B cell (primary cell): Measurements from ENCODE around the gene SLC35E1. TPM values are rescaled to one million over a fixed set of nuclear protein-coding genes. Genes with fewer than 3 reads are reported as not detected.

Source experiments
- ATAC-seq: fragments of 200-7000 bp; cut with Tn5 transposase; one replicate; pipeline ENCODE4 v1.10.0; 2021; ENCODE audit warnings: low read depth, mild to moderate bottlenecking, moderate number of reproducible peaks, moderate library complexity
- CTCF ChIA-PET: fragments of 350-600 bp; sonication (Branson Sonifier 250); formaldehyde crosslinking; loops from one replicate; lab custom pipeline; 2021; ENCODE audit warnings: antibody characterized with exemption, inconsistent platforms; lab: Charles Lee
- POLR2A ChIA-PET: fragments of 350-600 bp; sonication (Branson Sonifier 250); formaldehyde crosslinking; loops from one replicate; lab custom pipeline; 2021; ENCODE audit warnings: antibody characterized with exemption; lab: Charles Lee
- DNase-seq: peaks from one replicate; pipeline ENCODE4 v3.0.0; 2013
- H2AFZ ChIP-seq: 2 replicates; pipeline ENCODE4 v1.6.1; 2012; ENCODE audit warnings: mild to moderate bottlenecking, low read depth, low read length; ENCODE audit not compliant: insufficient read depth, poor library complexity, severe bottlenecking
- H3K27ac ChIP-seq, 2 donors: 1 replicate in 1 of 2; 2 replicates in 1 of 2; pipeline ENCODE4 v1.5.1; 2012 to 2013; ENCODE audit warnings: low read length in 2 of 2, mild to moderate bottlenecking in 2 of 2, moderate library complexity in 1 of 2
- H3K27me3 ChIP-seq, 4 experiments: fragments of 200-600 bp in 1 of 4; sonication (generic) in 1 of 4; replicated peaks in 1 of 4; 1 replicate in 2 of 4; 2 replicates in 2 of 4; pipeline versions ENCODE4 v1.6.1 to v1.7.0; 2013 to 2016; ENCODE audit warnings: low read length in 3 of 4, mild to moderate bottlenecking in 2 of 4, mixed read lengths in 1 of 4, moderate library complexity in 1 of 4; ENCODE audit not compliant: insufficient read depth in 4 of 4, control insufficient read depth in 3 of 4; ENCODE audit errors: control extremely low read depth in 1 of 4
- H3K36me3 ChIP-seq, 2 experiments: replicated peaks in 1 of 2; 1 replicate in 1 of 2; 2 replicates in 1 of 2; pipeline versions ENCODE4 v1.6.1 to v1.7.1; 2013; ENCODE audit warnings: low read length in 1 of 2; ENCODE audit not compliant: insufficient read depth in 2 of 2, control insufficient read depth in 1 of 2; ENCODE audit errors: control extremely low read depth in 1 of 2, extremely low read depth in 1 of 2
- H3K4me1 ChIP-seq, 2 donors: fragments of 200-600 bp in 1 of 2; sonication (generic) in 1 of 2; 1 replicate in 1 of 2; 2 replicates in 1 of 2; pipeline versions ENCODE4 v1.5.1 to v1.6.1; 2013 to 2017; ENCODE audit warnings: low read length in 2 of 2; ENCODE audit not compliant: control insufficient read depth in 2 of 2, insufficient read depth in 2 of 2
- H3K4me2 ChIP-seq: replicated peaks from 2 replicates; pipeline ENCODE3; 2012; ENCODE audit warnings: mild to moderate bottlenecking, low read depth, low read length; ENCODE audit not compliant: poor library complexity, severe bottlenecking
- H3K4me3 ChIP-seq, 5 experiments: fragments of 200-600 bp in 1 of 5; sonication (generic) in 1 of 5; 1 replicate in 3 of 5; 2 replicates in 2 of 5; pipeline versions ENCODE4 v1.5.1 to v1.7.0; 2011 to 2016; ENCODE audit warnings: low read length in 4 of 5, mild to moderate bottlenecking in 4 of 5, low read depth in 2 of 5, control low read depth in 1 of 5, moderate library complexity in 1 of 5; ENCODE audit not compliant: insufficient read depth in 1 of 5; ENCODE audit errors: control extremely low read depth in 1 of 5, extremely low read depth in 1 of 5
- H3K79me2 ChIP-seq: fragments of 200-600 bp; sonication (generic); one replicate; pipeline ENCODE4 v1.6.0; 2016; ENCODE audit warnings: low read length; ENCODE audit not compliant: control insufficient read depth, insufficient read depth
- H3K9ac ChIP-seq: fragments of 200-600 bp; sonication (generic); 2 replicates; pipeline ENCODE4 v1.6.1; 2017; ENCODE audit warnings: mild to moderate bottlenecking, low read length, moderate library complexity
- H3K9me3 ChIP-seq, 3 donors: one replicate each; pipeline versions ENCODE4 v1.6.1 to v1.7.1; 2013; ENCODE audit warnings: low read length in 2 of 3; ENCODE audit not compliant: control insufficient read depth in 2 of 3, insufficient read depth in 1 of 3; ENCODE audit errors: control extremely low read depth in 1 of 3
- H4K20me1 ChIP-seq: 2 replicates; pipeline ENCODE4 v1.6.0; 2012; ENCODE audit warnings: mild to moderate bottlenecking, low read length; ENCODE audit not compliant: insufficient read depth, control insufficient read depth, poor library complexity, severe bottlenecking
- H3K27ac Mint-ChIP-seq: one replicate; pipeline ENCODE4 v1.8.0; 2021; ENCODE audit warnings: mixed read lengths
- H3K27me3 Mint-ChIP-seq: one replicate; pipeline ENCODE4 v1.8.0; 2021; ENCODE audit warnings: mixed read lengths
- H3K4me1 Mint-ChIP-seq: one replicate; pipeline ENCODE4 v1.8.0; 2021; ENCODE audit warnings: mixed read lengths
- H3K4me3 Mint-ChIP-seq: one replicate; pipeline ENCODE4 v1.8.0; 2021; ENCODE audit warnings: mixed read lengths
- H3K9me3 Mint-ChIP-seq: one replicate; pipeline ENCODE4 v1.8.0; 2022; ENCODE audit warnings: mixed read lengths; ENCODE audit not compliant: insufficient read depth
- EZH2 ChIP-seq: IDR thresholded peaks from 2 replicates; pipeline ENCODE4 v1.6.1; 2012; ENCODE audit warnings: borderline replicate concordance, low read depth, mild to moderate bottlenecking, moderate library complexity, low read length; ENCODE audit not compliant: insufficient read depth, poor library complexity, severe bottlenecking
- WGBS: methylation state at CpG from one replicate; pipeline ENCODE4 v1.1.5; 2013; ENCODE audit warnings: missing lambda C conversion rate; ENCODE audit not compliant: insufficient coverage; 5-methylcytosine and 5-hydroxymethylcytosine counted together
- intact Hi-C: fragments of 100-400 bp; cut with micrococcal nuclease; formaldehyde crosslinking; loops from one replicate; pipeline ENCODE4 v1.10.0; 2022
- polyA minus RNA-seq: library from RNA; depleted of rRNA, polyadenylated mRNA; stranded (reverse); fragments of >200 nt; gene quantifications from 2 replicates; pipeline ENCODE4 v1.2.3, GENCODE V29; 2012
- polyA plus RNA-seq: library from polyadenylated mRNA; depleted of rRNA; stranded (reverse); fragments of >200 nt; gene quantifications from 2 replicates; pipeline ENCODE4 v1.2.3, GENCODE V29; 2012
- total RNA-seq, 2 donors: library from RNA; stranded (reverse); fragments of 120-200 nt in 1 of 2; gene quantifications; 1 replicate in 1 of 2; 2 replicates in 1 of 2; pipeline versions ENCODE4 v1.2.3 to v1.2.4, GENCODE V29; 2013 to 2022
- TF ChIP-seq, protein P1 (sequence below): fragments of 200-600 bp; IDR thresholded peaks from one replicate; pipeline ENCODE4 v1.8.0; 2022; ENCODE audit warnings: antibody characterized with exemption, mild to moderate bottlenecking

The SLC35E1 gene
- total RNA-seq (46.8 and 51.6 TPM in 2 replicates), polyA plus RNA-seq (23.4 and 26.6 TPM in 2 replicates), polyA minus RNA-seq (34.5 and 52.2 TPM in 2 replicates)
- total RNA-seq (2013) = 18.1 TPM

DNA sequence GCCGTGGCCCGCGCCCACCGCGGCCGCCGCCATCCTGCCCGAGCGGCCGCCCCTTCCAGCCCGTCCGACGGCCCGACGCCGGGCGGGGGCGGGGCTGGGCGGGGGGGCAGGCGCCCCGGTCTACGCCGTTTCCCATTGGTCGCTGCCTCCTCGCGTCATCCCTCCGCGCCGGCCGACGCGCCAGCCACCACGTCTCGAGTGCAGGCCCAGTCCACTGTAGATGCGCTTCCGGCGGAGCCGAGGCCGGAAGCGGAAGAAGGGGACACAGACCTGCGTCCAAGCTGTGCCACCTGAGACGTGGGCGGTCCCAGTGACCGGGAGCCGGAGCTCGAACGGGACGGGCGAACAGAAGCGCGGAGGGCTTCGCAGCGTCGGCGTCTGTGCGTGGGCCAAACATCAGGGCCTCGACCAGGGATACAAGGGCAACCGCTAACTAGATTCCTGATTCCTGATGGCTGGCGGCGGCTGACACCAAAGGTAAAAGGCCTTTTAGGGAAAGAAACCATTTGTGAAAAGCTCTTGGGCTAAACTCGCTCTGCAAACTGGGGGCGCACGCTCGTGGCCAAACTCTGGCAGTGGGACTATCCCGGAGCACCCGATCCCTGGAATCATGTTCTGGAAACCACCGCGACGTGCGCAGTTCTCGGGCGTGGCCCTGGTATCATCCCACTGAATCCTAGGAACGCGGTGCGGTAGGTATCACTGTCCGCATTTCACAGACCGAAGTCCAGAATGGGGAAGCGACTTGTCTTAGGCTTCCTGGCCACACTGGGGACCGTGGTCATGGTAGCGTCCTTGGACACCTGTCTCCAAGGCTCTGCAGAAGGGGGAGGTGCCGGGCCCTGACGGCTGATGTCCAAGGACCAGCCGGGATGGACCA is at the start of gene SLC35E1:
Gene SLC35E1, minus strand, starts transcription at position 84 of the 880 bp plus-strand sequence. Its CDS starts 51 bp downstream, at position 33.
- DNase-seq (peak; percentile 94), ATAC-seq (peak; percentile 92)
- peaks cover 89% of the 10 kb centered on the region for H3K79me2 ChIP-seq
- Mint-ChIP-seq H3K4me3 (peak within 1 kb of the TSS; percentile 98), H3K9me3 (no peaks in the 10 kb centered on the region), H3K27me3 (no peaks in the 10 kb centered on the region), H3K27ac (peak within 1 kb of the TSS; percentile 98), H3K4me1 (peaks cover 46% of the 10 kb centered on the region)
- peak within 1 kb of the TSS; percentile 86 for H2AFZ ChIP-seq
- ChIA-PET CTCF (interaction anchor here (1.4 to 4.2 kb wide), 3 partner anchors 10 to 15 kb away, joined by 5 to 26 read pairs (median 18); no protein-coding TSS in a partner anchor), POLR2A (interaction anchor here (0.5 to 4.5 kb wide), 5 partner anchors 13 to 646 kb away, joined by 3 to 73 read pairs (median 6); partner anchors contain the start of gene MED26)
- intact Hi-C loops = loop anchor here (1.0 kb wide), 6 partner anchors 12 to 88 kb away; partner anchors contain the start of genes C19orf44, CALR3, CHERP and MED26
- TF ChIP-seq EZH2 = no peak
- TF ChIP-seq, protein P1, sequence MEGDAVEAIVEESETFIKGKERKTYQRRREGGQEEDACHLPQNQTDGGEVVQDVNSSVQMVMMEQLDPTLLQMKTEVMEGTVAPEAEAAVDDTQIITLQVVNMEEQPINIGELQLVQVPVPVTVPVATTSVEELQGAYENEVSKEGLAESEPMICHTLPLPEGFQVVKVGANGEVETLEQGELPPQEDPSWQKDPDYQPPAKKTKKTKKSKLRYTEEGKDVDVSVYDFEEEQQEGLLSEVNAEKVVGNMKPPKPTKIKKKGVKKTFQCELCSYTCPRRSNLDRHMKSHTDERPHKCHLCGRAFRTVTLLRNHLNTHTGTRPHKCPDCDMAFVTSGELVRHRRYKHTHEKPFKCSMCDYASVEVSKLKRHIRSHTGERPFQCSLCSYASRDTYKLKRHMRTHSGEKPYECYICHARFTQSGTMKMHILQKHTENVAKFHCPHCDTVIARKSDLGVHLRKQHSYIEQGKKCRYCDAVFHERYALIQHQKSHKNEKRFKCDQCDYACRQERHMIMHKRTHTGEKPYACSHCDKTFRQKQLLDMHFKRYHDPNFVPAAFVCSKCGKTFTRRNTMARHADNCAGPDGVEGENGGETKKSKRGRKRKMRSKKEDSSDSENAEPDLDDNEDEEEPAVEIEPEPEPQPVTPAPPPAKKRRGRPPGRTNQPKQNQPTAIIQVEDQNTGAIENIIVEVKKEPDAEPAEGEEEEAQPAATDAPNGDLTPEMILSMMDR = no peak
- no peaks in the 10 kb centered on the region for H3K9me3 ChIP-seq
- peaks cover 0 to 47% of the 10 kb centered on the region in 2 experiments for H3K36me3 ChIP-seq
- H3K9ac ChIP-seq = peak within 1 kb of the TSS; percentile 96
- peak within 1 kb of the TSS; percentile 79 to 96 for H3K27ac ChIP-seq
- H3K27me3 ChIP-seq = no peaks in the 10 kb centered on the region
- peaks cover 34% of the 10 kb centered on the region for H4K20me1 ChIP-seq
- under 1% methylated on average over 83 of the region's 83 CpGs for WGBS
- H3K4me2 ChIP-seq = peak within 1 kb of the TSS; percentile 90
- H3K4me1 ChIP-seq = peaks cover 27 to 39% of the 10 kb centered on the region in 2 donors
- H3K4me3 ChIP-seq = peak within 1 kb of the TSS; percentile 75 to 97 (median 88)
